Measurements from ENCODE around the gene MARCHF3. TPM values are rescaled to one million over a fixed set of nuclear protein-coding genes. Genes with fewer than 3 reads are reported as not detected.

Gene MARCHF3
- total RNA-seq, 4 donors from 2014 or later = 23.4 to 53.7 (median 29.3) TPM

- H3K4me3 ChIP-seq (ENCODE audit: low read depth, poor library complexity, severe bottlenecking) = no peak overlapping the region
- intact Hi-C loops (cut with DNase I; ENCODE audit: low total_unique reads) = no loop called here
- WGBS, 2 donors = 84 to 97% methylated on average over 2 of the region's 2 CpGs
- DNase-seq (ENCODE audit: low spot score in 2 of 2) = no peak
- TF ChIP-seq CTCF (IDR thresholded peaks at IDR 0.05) (no peak), POLR2A (IDR thresholded peaks at IDR 0.05) (no peak)
These were observed 66.5 kb downstream of the MARCHF3 start for GRCh38 chr5:126963822-126964375.

GRCh38 chr5:126961702-126962101, 68.7 kb downstream of the MARCHF3 start:
- DNase-seq (ENCODE audit: low spot score in 2 of 2) = no peak
- 31 to 40% methylated on average over 2 of the region's 2 CpGs for WGBS, 2 donors
- H3K4me3 ChIP-seq (ENCODE audit: low read depth, poor library complexity, severe bottlenecking) = no peak overlapping the region
- TF ChIP-seq CTCF (IDR thresholded peaks at IDR 0.05) = no peak
- TF ChIP-seq POLR2A (IDR thresholded peaks at IDR 0.05) = no peak
- intact Hi-C loops (cut with DNase I; ENCODE audit: low total_unique reads) = no loop called here

GRCh38 chr5:126961128-126961527, 69.2 kb downstream of the MARCHF3 start:
- WGBS, 2 donors = 56 to 65% methylated on average over 1 of the region's 1 CpG
- intact Hi-C loops (cut with DNase I; ENCODE audit: low total_unique reads) = no loop called here
- H3K4me3 ChIP-seq (ENCODE audit: low read depth, poor library complexity, severe bottlenecking) = no peak overlapping the region
- TF ChIP-seq CTCF (IDR thresholded peaks at IDR 0.05) = no peak
- TF ChIP-seq POLR2A (IDR thresholded peaks at IDR 0.05) = no peak
- no peak for DNase-seq (ENCODE audit: low spot score in 2 of 2)

GRCh38 chr5:126959188-126959587, 71.2 kb downstream of the MARCHF3 start:
- TF ChIP-seq CTCF (IDR thresholded peaks at IDR 0.05) = no peak
- no peak for TF ChIP-seq POLR2A (IDR thresholded peaks at IDR 0.05)
- no peak for DNase-seq (ENCODE audit: low spot score in 2 of 2)
- intact Hi-C loops (cut with DNase I; ENCODE audit: low total_unique reads) = no loop called here
- H3K4me3 ChIP-seq (ENCODE audit: low read depth, poor library complexity, severe bottlenecking) = no peak overlapping the region

GRCh38 chr5:126956991-126957390, 73.4 kb downstream of the MARCHF3 start:
- DNase-seq (ENCODE audit: low spot score in 2 of 2) = no peak
- WGBS, 2 donors = 92 to 96% methylated on average over 2 of the region's 2 CpGs
- no peak overlapping the region for H3K4me3 ChIP-seq (ENCODE audit: low read depth, poor library complexity, severe bottlenecking)
- intact Hi-C loops (cut with DNase I; ENCODE audit: low total_unique reads) = no loop called here
- TF ChIP-seq POLR2A (IDR thresholded peaks at IDR 0.05) (no peak), CTCF (IDR thresholded peaks at IDR 0.05) (no peak)

GRCh38 chr5:126954981-126955380, 75.4 kb downstream of the MARCHF3 start:
- TF ChIP-seq POLR2A (IDR thresholded peaks at IDR 0.05) = no peak
- H3K4me3 ChIP-seq (ENCODE audit: low read depth, poor library complexity, severe bottlenecking) = no peak overlapping the region
- intact Hi-C loops (cut with DNase I; ENCODE audit: low total_unique reads) = no loop called here
- WGBS, 2 donors = 72 to 77% methylated on average over 3 of the region's 3 CpGs
- no peak for DNase-seq (ENCODE audit: low spot score in 2 of 2)
